DOHH2 (cell line): ENCODE results near the gene KRTAP17-1.

Experiments used
- EZH2phosphoT487 ChIP-seq: fragments of 200-600 bp; sonication (generic); IDR thresholded peaks from 2 replicates; pipeline ENCODE4 v1.6.1; 2017; ENCODE audit warnings: borderline replicate concordance, mild to moderate bottlenecking, antibody characterized with exemption, low read length, moderate library complexity, mixed read lengths
- TF ChIP-seq, protein P1 (sequence below): fragments of 200-600 bp; sonication (generic); IDR thresholded peaks from one replicate; pipeline ENCODE4 v1.5.1; 2014; ENCODE audit warnings: antibody characterized with exemption, mild to moderate bottlenecking, low read depth, low read length; ENCODE audit not compliant: poor library complexity, severe bottlenecking

GRCh38 chr17:41343029-41343428 is 27.5 kb upstream of the KRTAP17-1 start:
- TF ChIP-seq, protein P1, sequence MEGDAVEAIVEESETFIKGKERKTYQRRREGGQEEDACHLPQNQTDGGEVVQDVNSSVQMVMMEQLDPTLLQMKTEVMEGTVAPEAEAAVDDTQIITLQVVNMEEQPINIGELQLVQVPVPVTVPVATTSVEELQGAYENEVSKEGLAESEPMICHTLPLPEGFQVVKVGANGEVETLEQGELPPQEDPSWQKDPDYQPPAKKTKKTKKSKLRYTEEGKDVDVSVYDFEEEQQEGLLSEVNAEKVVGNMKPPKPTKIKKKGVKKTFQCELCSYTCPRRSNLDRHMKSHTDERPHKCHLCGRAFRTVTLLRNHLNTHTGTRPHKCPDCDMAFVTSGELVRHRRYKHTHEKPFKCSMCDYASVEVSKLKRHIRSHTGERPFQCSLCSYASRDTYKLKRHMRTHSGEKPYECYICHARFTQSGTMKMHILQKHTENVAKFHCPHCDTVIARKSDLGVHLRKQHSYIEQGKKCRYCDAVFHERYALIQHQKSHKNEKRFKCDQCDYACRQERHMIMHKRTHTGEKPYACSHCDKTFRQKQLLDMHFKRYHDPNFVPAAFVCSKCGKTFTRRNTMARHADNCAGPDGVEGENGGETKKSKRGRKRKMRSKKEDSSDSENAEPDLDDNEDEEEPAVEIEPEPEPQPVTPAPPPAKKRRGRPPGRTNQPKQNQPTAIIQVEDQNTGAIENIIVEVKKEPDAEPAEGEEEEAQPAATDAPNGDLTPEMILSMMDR, result no peak
- TF ChIP-seq EZH2phosphoT487, result no peak
